B cell (primary cell): Measurements from ENCODE around the gene SERGEF.

Source experiments
- CTCF ChIP-seq: fragments of 200-600 bp; IDR thresholded peaks from one replicate; pipeline ENCODE4 v1.8.0; 2022; ENCODE audit warnings: antibody characterized with exemption, mild to moderate bottlenecking
- EZH2 ChIP-seq: IDR thresholded peaks from 2 replicates; pipeline ENCODE4 v1.6.1; 2012; ENCODE audit warnings: borderline replicate concordance, low read depth, mild to moderate bottlenecking, moderate library complexity, low read length; ENCODE audit not compliant: insufficient read depth, poor library complexity, severe bottlenecking

- TF ChIP-seq CTCF (no peak), EZH2 (no peak)
These were observed 24.4 kb downstream of the SERGEF start for GRCh38 chr11:17988465-17988864.
